Measurements from ENCODE around the gene MAPK8IP3.
A peak's percentile ranks its signal among the peaks of the same experiment; 100 is the strongest.

MAPK8IP3 gene

DNA sequence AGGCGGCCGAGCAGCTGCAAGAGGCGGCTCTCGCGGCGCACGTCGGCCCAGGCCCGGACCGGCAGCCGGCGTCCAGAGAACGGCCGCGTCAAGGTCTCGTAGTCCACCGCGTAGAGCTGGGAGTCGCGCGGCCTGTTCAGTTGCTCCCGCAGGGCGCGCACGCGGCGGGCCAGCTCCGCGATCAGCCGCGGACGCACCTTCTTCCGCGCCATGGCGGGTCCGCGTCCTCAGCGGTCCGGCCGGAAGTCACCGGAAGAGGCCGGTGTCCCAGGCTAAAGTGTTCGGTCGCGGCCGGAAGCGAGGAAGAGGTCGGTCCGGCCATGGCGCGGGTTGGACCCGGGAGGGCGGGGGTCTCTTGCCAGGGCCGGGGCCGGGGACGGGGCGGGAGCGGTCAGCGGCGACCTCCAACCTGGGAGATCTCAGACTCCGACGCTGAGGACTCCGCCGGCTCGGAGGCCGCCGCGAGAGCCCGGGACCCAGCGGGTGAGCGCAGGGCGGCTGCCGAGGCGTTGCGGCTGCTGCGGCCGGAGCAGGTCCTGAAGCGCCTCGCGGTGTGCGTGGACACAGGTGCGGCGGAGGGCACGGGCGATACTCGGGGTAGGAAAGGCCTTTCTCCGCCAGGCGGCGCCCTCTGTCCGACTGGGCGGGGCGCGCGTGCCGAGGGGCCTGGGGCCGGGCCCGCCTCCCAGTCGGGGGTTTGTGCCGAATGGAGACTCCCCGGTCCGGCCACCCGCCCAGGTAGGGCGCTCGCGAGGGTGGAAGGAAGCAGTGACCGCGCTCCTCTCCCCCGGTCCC is 67.1 kb downstream of the MAPK8IP3 start, which contains the start of gene MRPS34:
MRPS34 (minus strand) TSS at position 227 of the 795 bp plus-strand sequence; CDS start at position 212, 15 bp downstream.
- H3K4me3 ChIP-seq (ENCODE audit: low read length), result peak within 1 kb of the TSS; percentile 96
- TF ChIP-seq, protein P1, sequence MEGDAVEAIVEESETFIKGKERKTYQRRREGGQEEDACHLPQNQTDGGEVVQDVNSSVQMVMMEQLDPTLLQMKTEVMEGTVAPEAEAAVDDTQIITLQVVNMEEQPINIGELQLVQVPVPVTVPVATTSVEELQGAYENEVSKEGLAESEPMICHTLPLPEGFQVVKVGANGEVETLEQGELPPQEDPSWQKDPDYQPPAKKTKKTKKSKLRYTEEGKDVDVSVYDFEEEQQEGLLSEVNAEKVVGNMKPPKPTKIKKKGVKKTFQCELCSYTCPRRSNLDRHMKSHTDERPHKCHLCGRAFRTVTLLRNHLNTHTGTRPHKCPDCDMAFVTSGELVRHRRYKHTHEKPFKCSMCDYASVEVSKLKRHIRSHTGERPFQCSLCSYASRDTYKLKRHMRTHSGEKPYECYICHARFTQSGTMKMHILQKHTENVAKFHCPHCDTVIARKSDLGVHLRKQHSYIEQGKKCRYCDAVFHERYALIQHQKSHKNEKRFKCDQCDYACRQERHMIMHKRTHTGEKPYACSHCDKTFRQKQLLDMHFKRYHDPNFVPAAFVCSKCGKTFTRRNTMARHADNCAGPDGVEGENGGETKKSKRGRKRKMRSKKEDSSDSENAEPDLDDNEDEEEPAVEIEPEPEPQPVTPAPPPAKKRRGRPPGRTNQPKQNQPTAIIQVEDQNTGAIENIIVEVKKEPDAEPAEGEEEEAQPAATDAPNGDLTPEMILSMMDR (IDR thresholded peaks at IDR 0.05; ENCODE audit: low read length), result peak; percentile 75
- TF ChIP-seq EZH2phosphoT487 (IDR thresholded peaks at IDR 0.05; ENCODE audit: low read length), result no peak
- TF ChIP-seq EZH2 (optimal IDR thresholded peaks at IDR 0.05; ENCODE audit: low read depth, low read length), result no peak
- no peaks in the 10 kb centered on the region for H3K9me2 ChIP-seq (replicated peaks; ENCODE audit: insufficient read depth, low read length)
- no peaks in the 10 kb centered on the region for H3K9me3 ChIP-seq (replicated peaks; ENCODE audit: insufficient read depth, low read length)
- H3K36me3 ChIP-seq (replicated peaks; ENCODE audit: insufficient read depth, low read length), result no peaks in the 10 kb centered on the region
- H3K27me3 ChIP-seq (replicated peaks; ENCODE audit: insufficient read depth, low read length), result no peaks in the 10 kb centered on the region
- peaks cover 13% of the 10 kb centered on the region for H3F3A ChIP-seq (ENCODE audit: insufficient read depth, low read length)
- H3K9ac ChIP-seq (ENCODE audit: low read length), result peak within 1 kb of the TSS; percentile 98
- H3K79me2 ChIP-seq (ENCODE audit: low read length), result peaks cover 45% of the 10 kb centered on the region
- 0 out of 2 replicates have a peak, but pooled peaks cover 3% of the 10 kb centered on the region for H3K4me1 ChIP-seq (ENCODE audit: low read length)
- no peaks in the 10 kb centered on the region for H4K20me1 ChIP-seq (ENCODE audit: insufficient read depth, low read length)
- peak within 1 kb of the TSS; percentile 90 for H3K27ac ChIP-seq (ENCODE audit: low read length)
- peak within 1 kb of the TSS; percentile 81 for H2AFZ ChIP-seq (ENCODE audit: low read length)
- DNase-seq, result peak; percentile 88
- H3K4me2 ChIP-seq (ENCODE audit: low read depth, low read length), result peak within 1 kb of the TSS; percentile 94

DNA sequence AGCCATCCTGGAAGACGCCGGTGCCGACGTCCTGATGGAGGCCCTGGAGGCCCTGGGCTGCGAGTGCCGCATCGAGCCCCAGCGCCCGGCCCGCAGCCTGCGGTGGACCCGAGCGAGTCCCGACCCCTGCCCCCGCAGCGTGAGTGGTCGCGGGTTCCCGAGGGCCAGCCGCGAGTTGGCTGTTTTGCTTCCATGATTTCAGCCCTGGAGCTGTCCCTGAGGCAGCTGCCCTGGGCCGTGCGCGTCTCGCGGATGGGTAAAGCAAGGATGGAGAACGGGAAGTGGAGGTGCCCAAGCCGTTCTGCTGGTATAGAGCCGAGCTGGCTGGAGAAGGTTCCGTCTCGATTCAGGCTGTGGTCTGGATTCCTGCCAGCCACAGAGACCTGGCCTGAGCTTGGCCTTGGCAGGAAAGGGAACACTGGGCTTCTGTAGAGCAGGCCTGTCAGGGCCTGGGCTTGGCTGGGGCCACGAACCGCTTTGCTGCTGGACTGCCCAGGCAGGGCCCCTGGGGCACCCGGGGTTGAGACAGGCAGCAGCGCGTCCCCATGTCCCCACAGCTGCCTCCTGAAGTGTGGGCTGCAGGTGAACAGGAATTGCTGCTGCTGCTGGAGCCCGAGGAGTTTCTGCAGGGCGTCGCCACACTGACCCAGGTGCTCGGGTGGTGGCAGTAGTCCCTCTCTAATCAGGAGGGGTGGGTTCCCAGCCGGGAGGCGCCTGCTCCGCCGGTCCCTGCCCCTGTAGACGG is 67.9 kb downstream of the MAPK8IP3 start:
- no peak for DNase-seq
- no peak for TF ChIP-seq EZH2phosphoT487 (IDR thresholded peaks at IDR 0.05; ENCODE audit: low read length)
- TF ChIP-seq EZH2 (optimal IDR thresholded peaks at IDR 0.05; ENCODE audit: low read depth, low read length), result no peak
- TF ChIP-seq, protein P1 (IDR thresholded peaks at IDR 0.05; ENCODE audit: low read length), result no peak
- no peaks in the 10 kb centered on the region for H3K9me2 ChIP-seq (replicated peaks; ENCODE audit: insufficient read depth, low read length)
- H3F3A ChIP-seq (ENCODE audit: insufficient read depth, low read length), result peaks cover 13% of the 10 kb centered on the region
- 0 out of 2 replicates have a peak, but pooled peaks cover 3% of the 10 kb centered on the region for H3K4me1 ChIP-seq (ENCODE audit: low read length)
- H4K20me1 ChIP-seq (ENCODE audit: insufficient read depth, low read length), result no peaks in the 10 kb centered on the region
- H3K27me3 ChIP-seq (replicated peaks; ENCODE audit: insufficient read depth, low read length), result no peaks in the 10 kb centered on the region
- peak overlapping the region; percentile 81 for H2AFZ ChIP-seq (ENCODE audit: low read length)
- peak overlapping the region; percentile 90; the same call in 1 of the 2 replicates for H3K27ac ChIP-seq (ENCODE audit: low read length)
- H3K4me2 ChIP-seq (ENCODE audit: low read depth, low read length), result peak overlapping the region; percentile 94
- H3K79me2 ChIP-seq (ENCODE audit: low read length), result peaks cover 45% of the 10 kb centered on the region
- no peaks in the 10 kb centered on the region for H3K36me3 ChIP-seq (replicated peaks; ENCODE audit: insufficient read depth, low read length)
- H3K4me3 ChIP-seq (ENCODE audit: low read length), result peak overlapping the region; percentile 96
- H3K9me3 ChIP-seq (replicated peaks; ENCODE audit: insufficient read depth, low read length), result no peaks in the 10 kb centered on the region
- peak overlapping the region; percentile 98 for H3K9ac ChIP-seq (ENCODE audit: low read length)

DNA sequence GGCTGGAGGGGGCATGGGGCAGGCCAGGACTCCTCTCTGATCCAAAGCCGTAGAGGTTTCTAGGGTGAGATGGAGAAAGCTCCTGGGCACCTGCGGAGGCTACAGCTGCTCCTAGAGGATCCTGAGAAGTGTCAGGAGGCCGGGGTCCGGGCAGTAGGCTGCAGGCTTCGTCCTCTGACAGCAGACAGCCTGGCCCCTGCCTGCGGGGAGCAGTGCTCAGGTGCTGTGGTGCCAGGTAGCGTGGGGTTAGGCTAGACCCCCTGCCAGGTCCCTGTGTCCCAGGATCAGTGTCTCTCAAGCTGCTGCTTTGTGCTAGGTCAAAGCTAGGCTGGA is 68.4 kb downstream of the MAPK8IP3 start:
- H3K4me2 ChIP-seq (ENCODE audit: low read depth, low read length), result peak overlapping the region; percentile 94; the same call in 1 of the 2 replicates
- no peak overlapping the region for H3K27ac ChIP-seq (ENCODE audit: low read length)
- H3K79me2 ChIP-seq (ENCODE audit: low read length), result peaks cover 48% of the 10 kb centered on the region
- H2AFZ ChIP-seq (ENCODE audit: low read length), result no peak overlapping the region
- TF ChIP-seq EZH2 (optimal IDR thresholded peaks at IDR 0.05; ENCODE audit: low read depth, low read length) (no peak), EZH2phosphoT487 (IDR thresholded peaks at IDR 0.05; ENCODE audit: low read length) (no peak)
- TF ChIP-seq, protein P1 (IDR thresholded peaks at IDR 0.05; ENCODE audit: low read length), result no peak
- H4K20me1 ChIP-seq (ENCODE audit: insufficient read depth, low read length), result no peaks in the 10 kb centered on the region
- H3F3A ChIP-seq (ENCODE audit: insufficient read depth, low read length), result peaks cover 13% of the 10 kb centered on the region
- no peaks in the 10 kb centered on the region for H3K9me3 ChIP-seq (replicated peaks; ENCODE audit: insufficient read depth, low read length)
- H3K9ac ChIP-seq (ENCODE audit: low read length), result peak overlapping the region; percentile 98; the same call in 1 of the 2 replicates
- H3K4me3 ChIP-seq (ENCODE audit: low read length), result peak overlapping the region; percentile 96
- H3K27me3 ChIP-seq (replicated peaks; ENCODE audit: insufficient read depth, low read length), result no peaks in the 10 kb centered on the region
- H3K36me3 ChIP-seq (replicated peaks; ENCODE audit: insufficient read depth, low read length), result no peaks in the 10 kb centered on the region
- DNase-seq, result no peak
- H3K9me2 ChIP-seq (replicated peaks; ENCODE audit: insufficient read depth, low read length), result no peaks in the 10 kb centered on the region
- H3K4me1 ChIP-seq (ENCODE audit: low read length), result 0 out of 2 replicates have a peak, but pooled peaks cover 3% of the 10 kb centered on the region
